HCT116 (cell line): ENCODE data around the gene SCTR. TPM values are rescaled to one million over a fixed set of nuclear protein-coding genes. Genes with fewer than 3 reads are reported as not detected.

Source experiments
- ATAC-seq: fragments of 200-7000 bp; cut with Tn5 transposase; 2 replicates; pipeline ENCODE4 v1.9.1; 2020; ENCODE audit warnings: mild to moderate bottlenecking, moderate library complexity
- BruUV-seq: library from RNA; stranded (reverse); fragments of 400-500 nt; replicated peaks from 2 replicates; lab custom pipeline; 2021; lab: Mats Ljungman, UMichigan
- CTCF ChIA-PET: fragments of 300-600 bp; sonication (Branson Sonifier 250); formaldehyde crosslinking; loops from one replicate; lab custom pipeline; 2021; ENCODE audit warnings: antibody characterized with exemption; lab: Charles Lee
- POLR2A ChIA-PET: fragments of 300-600, 350-600 bp; sonication (Branson Sonifier 250); formaldehyde crosslinking; loops from one replicate; lab custom pipeline; 2021; ENCODE audit warnings: antibody characterized with exemption; lab: Charles Lee
- RAD21 ChIA-PET, 2 experiments: fragments of 300-600 bp; sonication (Branson Sonifier 250); formaldehyde crosslinking; loops; one replicate each; lab custom pipeline; 2023; ENCODE audit warnings: low total read pairs in 2 of 2; ENCODE audit not compliant: uncharacterized antibody in 2 of 2, unreplicated experiment in 2 of 2, low non-redundant PET in 1 of 2; lab: Charles Lee
- DNase-seq: peaks from one replicate; pipeline ENCODE4 v3.0.0-alpha.2; 2010; ENCODE audit warnings: low read depth, low spot score
- H2AFZ ChIP-seq: fragments of 200-600 bp; shearing (Covaris generic), sonication (generic); 2 replicates; pipeline ENCODE4 v1.6.1; 2017; ENCODE audit warnings: low read depth, mixed run types, mixed read lengths, antibody characterized with exemption, low read length; ENCODE audit not compliant: poor library complexity, severe bottlenecking
- H3K27ac ChIP-seq: 2 replicates; pipeline ENCODE4 v1.5.1; 2012; ENCODE audit warnings: low read depth, low read length
- H3K27me3 ChIP-seq: fragments of 200-600 bp; sonication (generic); 2 replicates; pipeline ENCODE4 v1.6.1; 2016; ENCODE audit warnings: mixed run types, low read length, mixed read lengths; ENCODE audit not compliant: insufficient read depth
- H3K36me3 ChIP-seq, 2 experiments: fragments of 200-500 bp in 1 of 2; fragments of 200-600 bp in 1 of 2; sonication (Bioruptor generic) in 1 of 2; sonication (generic) in 1 of 2; 2 replicates each; pipeline versions ENCODE4 v1.5.1 to v1.6.1; 2014 to 2016; ENCODE audit warnings: low read length in 2 of 2, inconsistent platforms in 1 of 2, mixed read lengths in 1 of 2, mixed run types in 1 of 2; ENCODE audit not compliant: insufficient read depth in 2 of 2, control insufficient read depth in 1 of 2
- H3K4me1 ChIP-seq, 2 experiments: fragments of 200-600 bp in 1 of 2; sonication (generic) in 1 of 2; 2 replicates each; pipeline versions ENCODE4 v1.5.1 to v1.6.1; 2012 to 2017; ENCODE audit warnings: low read length in 2 of 2, inconsistent platforms in 1 of 2, mild to moderate bottlenecking in 1 of 2, mixed read lengths in 1 of 2, mixed run types in 1 of 2, moderate library complexity in 1 of 2; ENCODE audit not compliant: insufficient read depth in 2 of 2, control insufficient read depth in 1 of 2
- H3K4me2 ChIP-seq: fragments of 200-600 bp; sonication (generic); 2 replicates; pipeline ENCODE4 v1.6.1; 2017; ENCODE audit warnings: mixed run types, low read length, mixed read lengths
- H3K4me3 ChIP-seq, 2 experiments: fragments of 200-600 bp in 1 of 2; sonication (generic) in 1 of 2; replicated peaks in 1 of 2; 2 replicates each; pipeline ENCODE4 v1.5.1; 2011 to 2016; ENCODE audit warnings: low read length in 2 of 2, control low read depth in 1 of 2, low read depth in 1 of 2, mild to moderate bottlenecking in 1 of 2, mixed read lengths in 1 of 2, mixed run types in 1 of 2
- H3K79me2 ChIP-seq: fragments of 200-600 bp; sonication (generic); 2 replicates; pipeline ENCODE4 v1.6.1; 2017; ENCODE audit warnings: mild to moderate bottlenecking, mixed run types, low read length, moderate library complexity, mixed read lengths; ENCODE audit not compliant: insufficient read depth
- H3K9ac ChIP-seq: fragments of 200-600 bp; sonication (generic); 2 replicates; pipeline ENCODE4 v1.6.1; 2016; ENCODE audit warnings: low read length, mixed read lengths
- H3K9me2 ChIP-seq: fragments of 200-600 bp; sonication (generic), shearing (Covaris generic); 2 replicates; pipeline ENCODE4 v1.6.1; 2017; ENCODE audit warnings: mixed run types, mild to moderate bottlenecking, moderate library complexity; ENCODE audit not compliant: insufficient read depth
- H3K9me3 ChIP-seq, 2 experiments: fragments of 200-500 bp in 1 of 2; fragments of 200-600 bp in 1 of 2; sonication (Bioruptor generic) in 1 of 2; sonication (generic) in 1 of 2; 2 replicates each; pipeline ENCODE4 v1.6.1; 2014 to 2017; ENCODE audit warnings: low read length in 2 of 2, mixed read lengths in 2 of 2, inconsistent platforms in 1 of 2, low read depth in 1 of 2, mild to moderate bottlenecking in 1 of 2, mixed run types in 1 of 2, moderate library complexity in 1 of 2; ENCODE audit not compliant: control insufficient read depth in 1 of 2, insufficient read depth in 1 of 2
- H4K20me1 ChIP-seq: fragments of 200-600 bp; sonication (generic), shearing (Covaris generic); 2 replicates; pipeline ENCODE4 v1.6.1; 2017; ENCODE audit warnings: mixed run types, mild to moderate bottlenecking, moderate library complexity; ENCODE audit not compliant: insufficient read depth
- ATF3 ChIP-seq: IDR thresholded peaks from 2 replicates; pipeline ENCODE4 v1.6.1; 2012
- CEBPB ChIP-seq: IDR thresholded peaks from 2 replicates; pipeline ENCODE4 v1.6.1; 2012; ENCODE audit warnings: low read depth
- EGR1 ChIP-seq: IDR thresholded peaks from 2 replicates; pipeline ENCODE4 v1.6.1; 2012; ENCODE audit warnings: low read depth
- ELF1 ChIP-seq: IDR thresholded peaks from 2 replicates; pipeline ENCODE4 v1.6.1; 2012; ENCODE audit warnings: low read depth, borderline replicate concordance
- EZH2 ChIP-seq: fragments of 200-600 bp; sonication (generic); IDR thresholded peaks from 2 replicates; pipeline ENCODE4 v1.6.1; 2017; ENCODE audit warnings: antibody characterized with exemption, mixed run types
- EZH2phosphoT487 ChIP-seq: fragments of 200-600 bp; IDR thresholded peaks from 2 replicates; pipeline ENCODE4 v1.6.1; 2018; ENCODE audit warnings: antibody characterized with exemption, borderline replicate concordance
- JUND ChIP-seq: IDR thresholded peaks from 2 replicates; pipeline ENCODE4 v1.6.1; 2012
- MAX ChIP-seq: IDR thresholded peaks from 2 replicates; pipeline ENCODE4 v1.6.1; 2012
- POLR2A ChIP-seq: IDR thresholded peaks from 2 replicates; pipeline ENCODE4 v1.7.0; 2011; ENCODE audit warnings: borderline replicate concordance; ENCODE audit not compliant: insufficient read depth, insufficient read length; ENCODE audit errors: extremely low read depth
- POLR2AphosphoS5 ChIP-seq: IDR thresholded peaks from 2 replicates; pipeline ENCODE4 v1.6.1; 2011; ENCODE audit warnings: mild to moderate bottlenecking, low read depth, low read length, moderate library complexity
- SP1 ChIP-seq: IDR thresholded peaks from 2 replicates; pipeline ENCODE4 v1.6.1; 2012; ENCODE audit warnings: low read depth
- SRF ChIP-seq: IDR thresholded peaks from 2 replicates; pipeline ENCODE4 v1.6.1; 2012; ENCODE audit warnings: low read depth
- TCF7L2 ChIP-seq: IDR thresholded peaks from 2 replicates; pipeline ENCODE4 v1.7.0; 2011; ENCODE audit warnings: borderline replicate concordance, inconsistent platforms; ENCODE audit not compliant: insufficient read depth, insufficient read length; ENCODE audit errors: extremely low read depth
- ZNF274 ChIP-seq: fragments of 200-500 bp; sonication (Bioruptor generic); IDR thresholded peaks from 2 replicates; pipeline ENCODE4 v1.6.1; 2014; ENCODE audit warnings: mild to moderate bottlenecking, low read depth, low read length, inconsistent platforms
- intact Hi-C: fragments of 100-400 bp; cut with micrococcal nuclease; formaldehyde crosslinking; loops from 2 replicates; pipeline ENCODE4 v1.10.0; 2022
- total RNA-seq: library from RNA; stranded (reverse); gene quantifications from one replicate; pipeline ENCODE4 v1.2.1, GENCODE V29; 2021; ENCODE audit not compliant: unreplicated experiment

SCTR gene
- total RNA-seq, 1 experiment from 2014 or later, result not detected

- no peak overlapping the region for H3K4me3 ChIP-seq
- peaks cover 3 to 13% of the 10 kb centered on the region in 2 experiments; a peak in 3 of 4 replicates for H3K4me1 ChIP-seq
- H4K20me1 ChIP-seq, result no peaks in the 10 kb centered on the region
- no peak for TF ChIP-seq ELF1
- no peak for TF ChIP-seq SP1
- no peak for TF ChIP-seq EZH2
- no peak for TF ChIP-seq CEBPB
- TF ChIP-seq ATF3, result no peak
- TF ChIP-seq JUND, result no peak
- TF ChIP-seq EZH2phosphoT487, result no peak
- TF ChIP-seq SRF, result no peak
- no peak for TF ChIP-seq TCF7L2
- no peak for TF ChIP-seq POLR2AphosphoS5
- TF ChIP-seq MAX, result no peak
- no peak for TF ChIP-seq EGR1
- no peak for TF ChIP-seq ZNF274
- no peak for TF ChIP-seq POLR2A
- ATAC-seq (no peak), DNase-seq (no peak)
- H3K9me3 ChIP-seq, result no peaks in the 10 kb centered on the region
- H3K9me2 ChIP-seq, result no peaks in the 10 kb centered on the region
- H3K9ac ChIP-seq, result no peak overlapping the region
- BruUV-seq, result no TSS peak
- no peaks in the 10 kb centered on the region for H3K79me2 ChIP-seq
- H2AFZ ChIP-seq, result no peak overlapping the region
- H3K36me3 ChIP-seq, result no peaks in the 10 kb centered on the region
- intact Hi-C loops, result no loop called here
- ChIA-PET POLR2A (no interaction called here), CTCF (no interaction called here), RAD21 (no interaction called here)
- H3K4me2 ChIP-seq, result no peak overlapping the region
- H3K27ac ChIP-seq, result no peak overlapping the region
- no peaks in the 10 kb centered on the region for H3K27me3 ChIP-seq
Measured at GRCh38 chr2:119402645-119403560, 121.4 kb downstream of the SCTR start.
